Erythroblast (primary cell): ENCODE data around the gene IPCEF1.

Experiments used
- GATA1 ChIP-seq: IDR thresholded peaks from 2 replicates; pipeline ENCODE4 v1.6.1; 2011; ENCODE audit warnings: low read depth, mild to moderate bottlenecking, control low read depth, low read length, moderate library complexity
- POLR2A ChIP-seq: IDR thresholded peaks from 2 replicates; pipeline ENCODE4 v1.6.1; 2011; ENCODE audit warnings: mild to moderate bottlenecking, low read length

DNA sequence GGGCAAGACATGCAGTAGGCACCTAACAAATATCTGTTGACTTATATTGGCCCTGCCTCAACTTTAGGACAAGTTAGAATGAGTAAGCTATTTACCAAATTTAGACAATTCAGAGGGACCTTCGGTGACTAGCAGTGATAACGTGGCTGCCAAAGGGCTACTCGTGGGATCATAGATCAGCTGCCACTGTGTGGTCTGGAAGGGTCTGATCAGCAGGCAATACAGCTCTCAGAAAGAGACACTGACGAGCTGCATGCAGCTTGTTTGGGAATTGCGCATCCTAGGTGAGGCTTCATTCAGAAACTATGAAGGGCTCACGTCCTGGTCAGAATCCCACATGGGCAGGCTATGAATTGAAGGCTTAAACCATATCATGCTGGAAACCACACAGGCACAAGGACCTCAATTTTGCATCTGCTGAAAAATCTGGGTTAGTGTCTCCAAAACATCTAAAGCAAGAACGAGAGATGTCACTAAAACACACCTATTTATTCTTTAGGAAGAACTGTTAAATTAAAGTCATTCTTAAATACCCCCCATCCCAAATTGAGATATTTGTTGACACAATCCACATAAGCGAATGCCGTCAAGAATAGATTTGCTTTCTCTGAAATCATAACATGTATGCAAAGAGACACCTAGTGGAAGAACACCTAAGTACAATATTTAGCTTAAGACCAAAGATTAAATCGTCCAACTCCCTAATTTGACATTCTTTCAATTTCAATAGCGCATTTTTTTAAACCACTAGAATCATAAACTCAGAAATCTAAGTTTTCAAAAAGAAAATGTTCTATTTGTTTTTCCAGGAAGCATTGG is 79.6 kb downstream of the IPCEF1 start:
- TF ChIP-seq POLR2A (no peak), GATA1 (no peak)
